GM21723 (cell line): Measurements from ENCODE around the gene CELA1.
"Not testable (repeated sequence)": the region's sequence is repeated elsewhere in the genome, so short reads cannot be mapped to it uniquely, and the experiment has no call there.

Experiments used
- ATAC-seq: cut with Tn5 transposase; IDR thresholded peaks from one replicate; pipeline ENCODE4 v1.9.1; 2021; ENCODE audit warnings: mild to moderate bottlenecking, moderate library complexity; ENCODE audit not compliant: unreplicated experiment

The CELA1 gene

GRCh38 chr12:51349026-51349425, 2.5 kb upstream of the CELA1 start:
- ATAC-seq = no peak

GRCh38 chr12:51348116-51348515, 1.6 kb upstream of the CELA1 start:
- ATAC-seq = no peak

- ATAC-seq = no peak
Observed at GRCh38 chr12:51345681-51346080, 798 bp downstream of the CELA1 start.

GRCh38 chr12:51343201-51343600, 3.3 kb downstream of the CELA1 start:
- no peak for ATAC-seq

- ATAC-seq = no peak
Observed at GRCh38 chr12:51342416-51342815, 4.1 kb downstream of the CELA1 start.

GRCh38 chr12:51341251-51342007, 5.0 kb downstream of the CELA1 start:
- ATAC-seq = peak; percentile 65

- no peak for ATAC-seq
Observed at GRCh38 chr12:51339750-51340149, 6.7 kb downstream of the CELA1 start.

GRCh38 chr12:51337336-51337735, 9.1 kb downstream of the CELA1 start:
- not testable (repeated sequence) for ATAC-seq

GRCh38 chr12:51335931-51336330, 10.5 kb downstream of the CELA1 start:
- no peak for ATAC-seq

GRCh38 chr12:51334764-51335163, 11.7 kb downstream of the CELA1 start:
- no peak for ATAC-seq

- no peak for ATAC-seq
Observed at GRCh38 chr12:51333536-51333935, 12.9 kb downstream of the CELA1 start.

GRCh38 chr12:51330186-51330585, 16.3 kb downstream of the CELA1 start:
- no peak for ATAC-seq

GRCh38 chr12:51329742-51330141, 16.7 kb downstream of the CELA1 start:
- ATAC-seq = no peak

GRCh38 chr12:51328587-51328986, 17.9 kb downstream of the CELA1 start:
- no peak for ATAC-seq

GRCh38 chr12:51326698-51327439, 19.6 kb downstream of the CELA1 start:
- ATAC-seq = peak; percentile 52

GRCh38 chr12:51324953-51325352, 21.5 kb downstream of the CELA1 start:
- no peak for ATAC-seq

GRCh38 chr12:51323966-51324895, 22.2 kb downstream of the CELA1 start, which contains the start of gene BIN2:
Gene BIN2, minus strand, starts transcription at chr12:51324174. Its CDS starts 72 bp downstream, at chr12:51324102.
- peak; percentile 53 for ATAC-seq

- ATAC-seq = peak; percentile 3
Observed at GRCh38 chr12:51323317-51323960, 23.0 kb downstream of the CELA1 start.

GRCh38 chr12:51322452-51322851, 24.0 kb downstream of the CELA1 start:
- no peak for ATAC-seq

- ATAC-seq = no peak
Observed at GRCh38 chr12:51321882-51322281, 24.6 kb downstream of the CELA1 start.
